ENCODE results near the gene CRABP2.

GRCh38 chr1:156749419-156750118 lies 44.2 kb upstream of the CRABP2 start:
- TF ChIP-seq SUZ12 (IDR thresholded peaks at IDR 0.05; ENCODE audit: extremely low read depth, insufficient read depth, insufficient read length): no peak
- no peak for TF ChIP-seq ZNF274 (IDR thresholded peaks at IDR 0.05; ENCODE audit: low read depth, low read length)

Measured in NT2/D1 (cell line).